DND-41 (cell line): Measurements from ENCODE around the gene TNFSF15.

Source experiments
- ATAC-seq: fragments of 200-7000 bp; cut with Tn5 transposase; 3 replicates; pipeline ENCODE4 v1.9.1; 2021; ENCODE audit warnings: low read depth; ENCODE audit not compliant: insufficient read depth
- DNase-seq: peaks from one replicate; pipeline ENCODE4 v3.0.0-alpha.2; 2020
- H2AFZ ChIP-seq: 2 replicates; pipeline ENCODE4 v1.6.0; 2012; ENCODE audit warnings: low read depth, low read length
- H3K27ac ChIP-seq: 2 replicates; pipeline ENCODE4 v1.5.1; 2012; ENCODE audit warnings: low read length, inconsistent platforms
- H3K27me3 ChIP-seq: fragments of 200-600 bp; sonication (generic); 2 replicates; pipeline ENCODE4 v1.6.0; 2012; ENCODE audit warnings: low read length, mild to moderate bottlenecking, inconsistent platforms; ENCODE audit not compliant: insufficient read depth, poor library complexity
- H3K36me3 ChIP-seq: 2 replicates; pipeline ENCODE4 v1.5.1; 2012; ENCODE audit warnings: low read length, inconsistent platforms; ENCODE audit not compliant: insufficient read depth
- H3K4me1 ChIP-seq: 2 replicates; pipeline ENCODE4 v1.5.1; 2012; ENCODE audit warnings: mild to moderate bottlenecking, low read length; ENCODE audit not compliant: insufficient read depth
- H3K4me2 ChIP-seq: 2 replicates; pipeline ENCODE4 v1.6.0; 2012; ENCODE audit warnings: mild to moderate bottlenecking, moderate library complexity, low read length, inconsistent platforms; ENCODE audit not compliant: insufficient read depth
- H3K4me3 ChIP-seq, 2 experiments: fragments of 200-600 bp in 1 of 2; shearing (Covaris generic) in 1 of 2; 2 replicates each; pipeline ENCODE4 v1.5.1; 2012 to 2016; ENCODE audit warnings: inconsistent platforms in 2 of 2, low read length in 2 of 2, mild to moderate bottlenecking in 2 of 2, low read depth in 1 of 2, moderate library complexity in 1 of 2
- H3K79me2 ChIP-seq: 2 replicates; pipeline ENCODE4 v1.6.0; 2012; ENCODE audit warnings: low read length, inconsistent platforms; ENCODE audit not compliant: insufficient read depth
- H3K9ac ChIP-seq: 2 replicates; pipeline ENCODE4 v1.6.0; 2012; ENCODE audit warnings: low read depth, mild to moderate bottlenecking, inconsistent platforms, low read length, moderate library complexity
- H3K9me3 ChIP-seq: 2 replicates; pipeline ENCODE4 v1.5.1; 2012; ENCODE audit warnings: low read length, moderate library complexity, mild to moderate bottlenecking, inconsistent platforms; ENCODE audit not compliant: insufficient read depth, severe bottlenecking
- H4K20me1 ChIP-seq: 2 replicates; pipeline ENCODE4 v1.6.0; 2012; ENCODE audit warnings: low read length; ENCODE audit not compliant: insufficient read depth
- CTCF ChIP-seq: IDR thresholded peaks from 2 replicates; pipeline ENCODE4 v1.5.1; 2012; ENCODE audit warnings: borderline replicate concordance, low read length, moderate library complexity, mild to moderate bottlenecking; ENCODE audit not compliant: poor library complexity, severe bottlenecking; ENCODE audit errors: extremely low read depth
- EZH2 ChIP-seq: IDR thresholded peaks from 3 replicates; pipeline ENCODE4 v1.6.1; 2012; ENCODE audit warnings: borderline replicate concordance, low read depth, mild to moderate bottlenecking, moderate library complexity, low read length, inconsistent platforms; ENCODE audit not compliant: severe bottlenecking

Gene TNFSF15

GRCh38 chr9:114774524-114774923, 31.3 kb downstream of the TNFSF15 start:
- Histone ChIP-seq H3K27ac (no peak overlapping the region), H3K4me2 (no peak overlapping the region), H3K4me3 (no peak overlapping the region), H4K20me1 (no peaks in the 10 kb centered on the region), H2AFZ (no peak overlapping the region), H3K79me2 (no peaks in the 10 kb centered on the region), H3K4me1 (peaks cover 9% of the 10 kb centered on the region; the same call in 1 of the 2 replicates), H3K9me3 (no peaks in the 10 kb centered on the region), H3K27me3 (no peaks in the 10 kb centered on the region), H3K36me3 (no peaks in the 10 kb centered on the region), H3K9ac (no peak overlapping the region)
- TF ChIP-seq EZH2, result no peak
- no peak for TF ChIP-seq CTCF
- no peak for DNase-seq
- ATAC-seq, result peak; percentile 14; the same call in 1 of the 3 replicates

GRCh38 chr9:114771889-114772288, 34.0 kb downstream of the TNFSF15 start:
- TF ChIP-seq CTCF (no peak), EZH2 (no peak)
- Histone ChIP-seq H3K4me2 (no peak overlapping the region), H3K4me1 (0 out of 2 replicates have a peak, but pooled peaks cover 2% of the 10 kb centered on the region), H3K79me2 (no peaks in the 10 kb centered on the region), H4K20me1 (no peaks in the 10 kb centered on the region), H3K9me3 (no peaks in the 10 kb centered on the region), H2AFZ (no peak overlapping the region), H3K36me3 (no peaks in the 10 kb centered on the region), H3K27ac (no peak overlapping the region), H3K9ac (no peak overlapping the region), H3K4me3 (no peak overlapping the region), H3K27me3 (no peaks in the 10 kb centered on the region)
- ATAC-seq (no peak), DNase-seq (no peak)

- H2AFZ ChIP-seq, result no peak overlapping the region
- H3K27me3 ChIP-seq, result no peaks in the 10 kb centered on the region
- 0 out of 2 replicates have a peak, but pooled peaks cover 2% of the 10 kb centered on the region for H3K4me1 ChIP-seq
- no peaks in the 10 kb centered on the region for H3K9me3 ChIP-seq
- H3K36me3 ChIP-seq, result no peaks in the 10 kb centered on the region
- H3K79me2 ChIP-seq, result no peaks in the 10 kb centered on the region
- DNase-seq (no peak), ATAC-seq (no peak)
- no peak overlapping the region for H3K27ac ChIP-seq
- no peak overlapping the region for H3K9ac ChIP-seq
- no peaks in the 10 kb centered on the region for H4K20me1 ChIP-seq
- no peak overlapping the region for H3K4me3 ChIP-seq
- TF ChIP-seq EZH2 (no peak), CTCF (no peak)
- no peak overlapping the region for H3K4me2 ChIP-seq
Observed at GRCh38 chr9:114770991-114771390, 34.8 kb downstream of the TNFSF15 start.

GRCh38 chr9:114769624-114770023, 36.2 kb downstream of the TNFSF15 start:
- Histone ChIP-seq H3K9me3 (no peaks in the 10 kb centered on the region), H3K36me3 (no peaks in the 10 kb centered on the region), H3K4me1 (no peaks in the 10 kb centered on the region), H3K27me3 (no peaks in the 10 kb centered on the region), H4K20me1 (no peaks in the 10 kb centered on the region), H3K79me2 (no peaks in the 10 kb centered on the region), H3K4me3 (no peak overlapping the region), H3K27ac (no peak overlapping the region), H3K4me2 (no peak overlapping the region), H3K9ac (no peak overlapping the region), H2AFZ (no peak overlapping the region)
- DNase-seq (no peak), ATAC-seq (no peak)
- TF ChIP-seq CTCF (no peak), EZH2 (no peak)
